COLO668 (cell line): ENCODE results near the gene NOS1AP.
A peak's percentile ranks its signal among the peaks of the same experiment; 100 is the strongest.
"Not testable (repeated sequence)": the region's sequence is repeated elsewhere in the genome, so short reads cannot be mapped to it uniquely, and the experiment has no call there.

Experiments used
- DNase-seq: peaks from one replicate; lab custom pipeline; 2025; ENCODE audit not compliant: unreplicated experiment; lab: John Stamatoyannopoulos, UW

NOS1AP gene

GRCh38 chr1:162191396-162192305, 122.2 kb downstream of the NOS1AP start:
- DNase-seq = peak; percentile 74

- no peak for DNase-seq
Observed at GRCh38 chr1:162192306-162192678, 122.8 kb downstream of the NOS1AP start.

- no peak for DNase-seq
Observed at GRCh38 chr1:162192763-162193162, 123.3 kb downstream of the NOS1AP start.

GRCh38 chr1:162193221-162193620, 123.7 kb downstream of the NOS1AP start:
- no peak for DNase-seq

GRCh38 chr1:162193815-162194214, 124.3 kb downstream of the NOS1AP start:
- DNase-seq = peak; percentile 45

GRCh38 chr1:162195567-162195966, 126.1 kb downstream of the NOS1AP start:
- no peak for DNase-seq

- DNase-seq = no peak
Observed at GRCh38 chr1:162196387-162196786, 126.9 kb downstream of the NOS1AP start.

- no peak for DNase-seq
Observed at GRCh38 chr1:162197041-162197531, 127.6 kb downstream of the NOS1AP start.

- no peak for DNase-seq
Observed at GRCh38 chr1:162197615-162198421, 128.3 kb downstream of the NOS1AP start.

- DNase-seq = no peak
Observed at GRCh38 chr1:162200096-162200847, 130.8 kb downstream of the NOS1AP start.

- not testable (repeated sequence) for DNase-seq
Observed at GRCh38 chr1:162201062-162201461, 131.6 kb downstream of the NOS1AP start.

- DNase-seq = no peak
Observed at GRCh38 chr1:162204129-162204822, 134.8 kb downstream of the NOS1AP start.

GRCh38 chr1:162204823-162205155, 135.3 kb downstream of the NOS1AP start:
- DNase-seq = no peak

- no peak for DNase-seq
Observed at GRCh38 chr1:162206300-162206699, 136.8 kb downstream of the NOS1AP start.

- DNase-seq = peak; percentile 85
Observed at GRCh38 chr1:162206749-162207635, 137.5 kb downstream of the NOS1AP start.

GRCh38 chr1:162207862-162208261, 138.4 kb downstream of the NOS1AP start:
- DNase-seq = peak; percentile 28

GRCh38 chr1:162210196-162210595, 140.7 kb downstream of the NOS1AP start:
- DNase-seq = no peak

GRCh38 chr1:162212713-162213112, 143.2 kb downstream of the NOS1AP start:
- DNase-seq = no peak

GRCh38 chr1:162213281-162213912, 143.9 kb downstream of the NOS1AP start:
- DNase-seq = no peak
